ENCODE data around the gene LRRC61.

Gene LRRC61

GRCh38 chr7:150326657-150327268, 3.6 kb downstream of the LRRC61 start:
- no peak for TF ChIP-seq CTCF (IDR thresholded peaks at IDR 0.05; ENCODE audit: control insufficient read depth, extremely low read depth, insufficient read depth)
- DNase-seq (ENCODE audit: low read depth), result no peak
- no peak overlapping the region for H3K4me3 ChIP-seq (ENCODE audit: low read depth, low read length)

- H3K4me3 ChIP-seq (ENCODE audit: low read depth, low read length), result no peak overlapping the region
- DNase-seq (ENCODE audit: low read depth), result no peak
- no peak for TF ChIP-seq CTCF (IDR thresholded peaks at IDR 0.05; ENCODE audit: control insufficient read depth, extremely low read depth, insufficient read depth)
Observed at GRCh38 chr7:150327308-150327707, 4.2 kb downstream of the LRRC61 start.

- no peak for DNase-seq (ENCODE audit: low read depth)
- TF ChIP-seq CTCF (IDR thresholded peaks at IDR 0.05; ENCODE audit: control insufficient read depth, extremely low read depth, insufficient read depth), result no peak
- no peak overlapping the region for H3K4me3 ChIP-seq (ENCODE audit: low read depth, low read length)
Observed at GRCh38 chr7:150329331-150330120, 6.4 kb downstream of the LRRC61 start.

- TF ChIP-seq CTCF (IDR thresholded peaks at IDR 0.05; ENCODE audit: control insufficient read depth, extremely low read depth, insufficient read depth), result no peak
- H3K4me3 ChIP-seq (ENCODE audit: low read depth, low read length), result no peak overlapping the region
- DNase-seq (ENCODE audit: low read depth), result no peak
Observed at GRCh38 chr7:150330211-150330885, 7.2 kb downstream of the LRRC61 start.

GRCh38 chr7:150332852-150333635, 9.9 kb downstream of the LRRC61 start:
- no peak for DNase-seq (ENCODE audit: low read depth)
- H3K4me3 ChIP-seq (ENCODE audit: low read depth, low read length), result no peak overlapping the region
- no peak for TF ChIP-seq CTCF (IDR thresholded peaks at IDR 0.05; ENCODE audit: control insufficient read depth, extremely low read depth, insufficient read depth)

- TF ChIP-seq CTCF (IDR thresholded peaks at IDR 0.05; ENCODE audit: control insufficient read depth, extremely low read depth, insufficient read depth), result no peak
- no peak for DNase-seq (ENCODE audit: low read depth)
Observed at GRCh38 chr7:150333659-150334058, 10.5 kb downstream of the LRRC61 start.

More at GRCh38 chr7:150333659-150334058, 10.5 kb downstream of the LRRC61 start:
- no peak overlapping the region for H3K4me3 ChIP-seq (ENCODE audit: low read depth, low read length)
